Measurements from ENCODE around the gene DPP6.

GRCh38 chr7:154304740-154305700, 252.8 kb downstream of the DPP6 start:
- no peak for TF ChIP-seq CTCF (IDR thresholded peaks at IDR 0.05)
- no peak for TF ChIP-seq POLR2AphosphoS5 (IDR thresholded peaks at IDR 0.05)
- TF ChIP-seq POLR2A (IDR thresholded peaks at IDR 0.05; ENCODE audit: low read depth) = no peak
- no peak for TF ChIP-seq EP300 (IDR thresholded peaks at IDR 0.05)
